ENCODE measurements around the gene POLR3F. TPM values are rescaled to one million over a fixed set of nuclear protein-coding genes. Genes with fewer than 3 reads are reported as not detected.

The POLR3F gene
- total and polyA plus RNA-seq, 9 of the 15 experiments (the other 6 are each of a cell fraction or from before 2014, with no cell fraction given): 7.0 to 15.0 (median 9.6) TPM

- BruUV-seq (replicated peaks): no TSS peak
- H3K36me3 ChIP-seq (ENCODE audit: control insufficient read depth, insufficient read depth, low read length): no peaks in the 10 kb centered on the region
- no peak overlapping the region for H3K27ac ChIP-seq (ENCODE audit: extremely low read depth, low read depth, low read length)
- H3K9ac ChIP-seq (ENCODE audit: insufficient read depth in 1 of 2, low read depth in 2 of 2, low read length in 2 of 2): no peak overlapping the region
- H2AFZ ChIP-seq (ENCODE audit: low read depth, low read length): no peak overlapping the region
- ChIA-PET CTCF (ENCODE audit: low intra/inter-chr PET ratio) (no interaction called here), POLR2A (no interaction called here)
- in situ Hi-C loops (cut with MboI) (no loop called here), intact Hi-C loops (cut with micrococcal nuclease) (no loop called here)
- H3K79me2 ChIP-seq (ENCODE audit: control insufficient read depth, insufficient read depth, low read length): no peaks in the 10 kb centered on the region
- no peak overlapping the region for H3K4me2 ChIP-seq (ENCODE audit: insufficient read depth, low read length)
- no peak for DNase-seq (ENCODE audit: extremely low read depth in 1 of 4, low spot score in 3 of 4)
- peaks cover 0 to 12% of the 10 kb centered on the region in 2 experiments; a peak in 2 of 5 replicates for H3K27me3 ChIP-seq (ENCODE audit: control insufficient read depth in 2 of 2, insufficient read depth in 2 of 2, low read length in 2 of 2)
- no peaks in the 10 kb centered on the region for H4K20me1 ChIP-seq (replicated peaks; ENCODE audit: control insufficient read depth, insufficient read depth, low read length)
- no peak overlapping the region for H3K4me3 ChIP-seq
- no peak for ATAC-seq
- FAIRE-seq: no peak
- H3K4me1 ChIP-seq (replicated peaks in 1 of 2; ENCODE audit: control insufficient read depth in 2 of 2, insufficient read depth in 2 of 2, low read length in 2 of 2): no peaks in the 10 kb centered on the region
- no peaks in the 10 kb centered on the region for H3K9me1 ChIP-seq (ENCODE audit: control insufficient read depth, insufficient read depth, low read length)
- no peaks in the 10 kb centered on the region for H3K9me3 ChIP-seq (replicated peaks; ENCODE audit: control insufficient read depth, insufficient read depth, low read depth, low read length)
- no peak for TF ChIP-seq CHD1 (IDR thresholded peaks at IDR 0.05; ENCODE audit: low read length)
- TF ChIP-seq NFYB (IDR thresholded peaks at IDR 0.05; ENCODE audit: extremely low read depth, insufficient read length): no peak
- TF ChIP-seq ZNF518B (CRISPR knock-in tag; IDR thresholded peaks at IDR 0.05): no peak
- TF ChIP-seq TCF7L2 (IDR thresholded peaks at IDR 0.05; ENCODE audit: low read depth, low read length): no peak
- TF ChIP-seq ZNF778 (CRISPR knock-in tag; IDR thresholded peaks at IDR 0.05): no peak
- TF ChIP-seq ATF6 (CRISPR knock-in tag; IDR thresholded peaks at IDR 0.05): no peak
Measured at GRCh38 chr20:18421608-18422007, 45.6 kb upstream of the POLR3F start.
